ENCODE measurements around the gene PRKCE. TPM values are rescaled to one million over a fixed set of nuclear protein-coding genes. Genes with fewer than 3 reads are reported as not detected.

Gene PRKCE
- total RNA-seq, 1 experiment from 2014 or later = 4.4 TPM

DNA sequence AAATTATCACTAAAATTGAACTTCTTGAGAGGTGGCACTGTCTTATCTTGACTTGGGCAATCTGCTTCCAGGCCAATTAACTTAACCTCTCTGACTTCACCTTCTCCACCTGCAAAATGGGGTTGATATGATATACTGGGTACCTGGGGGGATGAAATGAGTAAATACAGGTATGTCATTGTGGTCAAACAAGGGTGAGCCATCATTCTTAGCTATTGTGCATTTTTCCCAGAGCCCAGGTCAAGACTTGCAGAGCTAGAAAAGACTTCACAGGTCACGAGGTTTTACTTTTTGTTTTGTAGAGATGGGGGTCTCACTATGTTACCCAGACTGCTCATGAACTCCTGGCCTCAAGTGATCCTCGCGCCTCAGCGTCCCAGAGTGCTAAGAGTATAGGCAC, 145.0 kb downstream of the PRKCE start:
- H3K4me3 Mint-ChIP-seq (ENCODE audit: unreplicated experiment) = no peak overlapping the region
- no peaks in the 10 kb centered on the region for H3K4me1 Mint-ChIP-seq (ENCODE audit: low read depth, unreplicated experiment)
- no peaks in the 10 kb centered on the region for H3K9me3 ChIP-seq
- H3K9me3 Mint-ChIP-seq (ENCODE audit: unreplicated experiment) = no peaks in the 10 kb centered on the region
- POLR2A ChIA-PET = no interaction called here
- H3K36me3 Mint-ChIP-seq (ENCODE audit: insufficient read depth, unreplicated experiment) = no peaks in the 10 kb centered on the region
- CTCF ChIA-PET = interaction anchor here (2.0 kb wide), 1 partner anchor 18 kb away, joined by 8 read pairs; no protein-coding TSS in a partner anchor
- TF ChIP-seq CTCF (IDR thresholded peaks at IDR 0.05; ENCODE audit: insufficient read depth in 1 of 2, low read depth in 1 of 2, low read length in 1 of 2, severe bottlenecking in 1 of 2, unreplicated experiment in 1 of 2) = no peak
- H3K36me3 ChIP-seq (ENCODE audit: control insufficient read depth, insufficient read depth, low read length) = no peaks in the 10 kb centered on the region
- DNase-seq = no peak
- no peak overlapping the region for H3K4me3 ChIP-seq (ENCODE audit: low read depth, low read length)
- intact Hi-C loops (cut with micrococcal nuclease; ENCODE audit: unreplicated experiment) = no loop called here
- H3K27me3 ChIP-seq (replicated peaks; ENCODE audit: control insufficient read depth, insufficient read depth, low read length) = no peaks in the 10 kb centered on the region
- no peak overlapping the region for H3K27ac Mint-ChIP-seq (ENCODE audit: unreplicated experiment)
- BruUV-seq (replicated peaks) = no TSS peak
- H3K27me3 Mint-ChIP-seq (ENCODE audit: insufficient read depth, unreplicated experiment) = peaks cover 3% of the 10 kb centered on the region
- H3K4me1 ChIP-seq = no peaks in the 10 kb centered on the region

DNA sequence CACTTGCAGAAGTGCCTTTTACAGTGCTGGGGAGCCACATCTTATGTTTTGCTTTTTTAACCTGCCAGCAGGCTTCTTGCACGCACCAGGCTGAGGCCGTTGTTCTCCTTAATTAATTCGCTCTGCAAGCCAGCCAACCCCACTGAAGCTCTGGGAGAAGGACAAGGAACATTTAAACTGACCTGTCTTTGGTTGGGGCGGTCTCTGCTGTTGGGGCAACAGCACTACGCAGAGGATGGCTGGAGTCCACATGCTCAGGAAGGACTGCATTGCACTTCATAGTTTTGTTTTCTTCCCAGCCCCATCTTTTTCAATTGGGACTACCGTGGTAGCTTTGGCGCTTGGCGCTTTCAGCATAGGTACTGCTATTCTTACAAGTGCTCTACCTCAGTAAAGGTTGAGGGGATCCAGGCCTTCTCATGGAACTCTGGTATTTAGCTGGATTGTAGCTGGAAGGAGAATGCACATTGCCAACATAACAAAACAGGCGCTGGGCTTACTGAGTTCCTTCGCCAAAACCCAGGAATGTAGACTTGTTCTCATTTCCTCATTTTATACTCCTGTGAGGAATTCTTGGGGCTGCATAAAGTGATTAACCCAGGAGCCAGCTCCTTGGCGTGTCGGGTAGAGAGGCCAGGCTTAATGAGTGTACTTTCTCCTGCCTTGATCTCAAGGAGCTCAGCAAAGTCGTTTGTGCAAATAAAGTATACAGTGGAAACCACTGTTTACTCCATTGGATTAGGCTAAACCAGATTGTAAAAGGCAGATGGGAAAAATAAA, 146.2 kb downstream of the PRKCE start:
- no peaks in the 10 kb centered on the region for H3K36me3 ChIP-seq (ENCODE audit: control insufficient read depth, insufficient read depth, low read length)
- no TSS peak for BruUV-seq (replicated peaks)
- H3K4me3 ChIP-seq (ENCODE audit: low read depth, low read length) = no peak overlapping the region
- no peaks in the 10 kb centered on the region for H3K36me3 Mint-ChIP-seq (ENCODE audit: insufficient read depth, unreplicated experiment)
- H3K4me1 ChIP-seq = no peaks in the 10 kb centered on the region
- ChIA-PET CTCF (interaction anchor here (1.1 to 2.0 kb wide), 2 partner anchors 19 to 116 kb away, joined by 3 to 8 read pairs; no protein-coding TSS in a partner anchor), POLR2A (interaction anchor here (0.6 kb wide), 1 partner anchor 848 kb away, joined by 8 read pairs; no protein-coding TSS in a partner anchor)
- peaks cover 3% of the 10 kb centered on the region for H3K27me3 Mint-ChIP-seq (ENCODE audit: insufficient read depth, unreplicated experiment)
- no peak for DNase-seq
- no peaks in the 10 kb centered on the region for H3K9me3 ChIP-seq
- intact Hi-C loops (cut with micrococcal nuclease; ENCODE audit: unreplicated experiment) = no loop called here
- no peaks in the 10 kb centered on the region for H3K4me1 Mint-ChIP-seq (ENCODE audit: low read depth, unreplicated experiment)
- no peak for TF ChIP-seq CTCF (IDR thresholded peaks at IDR 0.05; ENCODE audit: insufficient read depth in 1 of 2, low read depth in 1 of 2, low read length in 1 of 2, severe bottlenecking in 1 of 2, unreplicated experiment in 1 of 2)
- no peak overlapping the region for H3K27ac Mint-ChIP-seq (ENCODE audit: unreplicated experiment)
- H3K27me3 ChIP-seq (replicated peaks; ENCODE audit: control insufficient read depth, insufficient read depth, low read length) = no peaks in the 10 kb centered on the region
- H3K4me3 Mint-ChIP-seq (ENCODE audit: unreplicated experiment) = no peak overlapping the region
- H3K9me3 Mint-ChIP-seq (ENCODE audit: unreplicated experiment) = no peaks in the 10 kb centered on the region

DNA sequence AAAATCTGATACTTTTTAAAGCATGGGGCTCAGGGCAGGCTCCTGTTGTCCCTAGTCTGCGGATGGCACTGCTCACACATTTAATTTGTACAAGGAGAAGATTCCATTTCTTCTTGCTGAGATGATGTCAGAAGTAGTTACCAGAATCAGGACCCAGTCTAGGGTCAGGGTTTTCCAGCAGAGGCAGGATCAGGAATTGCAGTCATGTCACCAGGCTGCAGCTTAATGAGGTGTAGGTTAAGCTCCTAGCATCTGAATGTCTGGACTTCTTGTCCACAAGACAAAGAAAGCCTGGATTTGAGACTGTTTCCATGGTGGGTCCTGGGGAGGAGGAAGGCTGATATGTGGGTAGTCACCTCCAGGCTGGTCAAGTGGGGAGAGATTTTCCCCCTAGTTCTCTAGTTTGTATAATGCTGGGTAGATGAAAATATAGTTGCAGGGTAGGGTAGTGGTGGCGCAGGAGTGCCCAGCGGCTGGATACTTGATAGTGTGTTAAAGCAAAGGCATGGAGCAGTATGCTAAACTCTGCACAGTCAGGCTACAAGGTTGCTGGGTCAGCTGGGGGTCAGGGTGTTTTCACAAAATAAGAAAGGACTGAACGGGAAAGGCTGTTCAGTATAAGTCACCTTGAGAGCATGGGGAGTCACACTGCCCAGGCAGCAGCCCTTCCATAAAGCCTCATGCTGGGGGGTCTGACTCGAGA, 148.4 kb downstream of the PRKCE start:
- H3K4me1 Mint-ChIP-seq (ENCODE audit: low read depth, unreplicated experiment) = no peaks in the 10 kb centered on the region

More for the DNA sequence above, 148.4 kb downstream of the PRKCE start:
- intact Hi-C loops (cut with micrococcal nuclease; ENCODE audit: unreplicated experiment) = no loop called here
- no peak overlapping the region for H3K4me3 Mint-ChIP-seq (ENCODE audit: unreplicated experiment)
- no TSS peak for BruUV-seq (replicated peaks)
- H3K36me3 Mint-ChIP-seq (ENCODE audit: insufficient read depth, unreplicated experiment) = no peaks in the 10 kb centered on the region
- H3K27ac Mint-ChIP-seq (ENCODE audit: unreplicated experiment) = no peak overlapping the region
- Histone ChIP-seq H3K27me3 (replicated peaks; ENCODE audit: control insufficient read depth, insufficient read depth, low read length) (no peaks in the 10 kb centered on the region), H3K4me3 (ENCODE audit: low read depth, low read length) (no peak overlapping the region), H3K4me1 (no peaks in the 10 kb centered on the region), H3K9me3 (no peaks in the 10 kb centered on the region), H3K36me3 (ENCODE audit: control insufficient read depth, insufficient read depth, low read length) (no peaks in the 10 kb centered on the region)
- ChIA-PET POLR2A (no interaction called here), CTCF (no interaction called here)
- no peak for TF ChIP-seq CTCF (IDR thresholded peaks at IDR 0.05; ENCODE audit: insufficient read depth in 1 of 2, low read depth in 1 of 2, low read length in 1 of 2, severe bottlenecking in 1 of 2, unreplicated experiment in 1 of 2)
- no peak for DNase-seq
- H3K27me3 Mint-ChIP-seq (ENCODE audit: insufficient read depth, unreplicated experiment) = peaks cover 3% of the 10 kb centered on the region
- no peaks in the 10 kb centered on the region for H3K9me3 Mint-ChIP-seq (ENCODE audit: unreplicated experiment)

Data from Caco-2 (cell line).